Measurements from ENCODE around the gene PWWP2A.
"Not testable (repeated sequence)": the region's sequence is repeated elsewhere in the genome, so short reads cannot be mapped to it uniquely, and the experiment has no call there.

The PWWP2A gene

GRCh38 chr5:160081495-160081894, 37.8 kb downstream of the PWWP2A start:
- DNase-seq (ENCODE audit: low read depth in 2 of 3, low spot score in 2 of 3) = no peak

- no peak for DNase-seq (ENCODE audit: low read depth in 2 of 3, low spot score in 2 of 3)
Measured at GRCh38 chr5:160079753-160080152, 39.5 kb downstream of the PWWP2A start.

GRCh38 chr5:160076997-160077396, 42.3 kb downstream of the PWWP2A start:
- DNase-seq (ENCODE audit: low read depth in 2 of 3, low spot score in 2 of 3) = no peak

GRCh38 chr5:160075073-160075472, 44.2 kb downstream of the PWWP2A start:
- DNase-seq (ENCODE audit: low read depth in 2 of 3, low spot score in 2 of 3) = no peak

- DNase-seq (ENCODE audit: low read depth in 2 of 3, low spot score in 2 of 3) = no peak
Measured at GRCh38 chr5:160071916-160072315, 47.3 kb downstream of the PWWP2A start.

- DNase-seq (ENCODE audit: low read depth in 2 of 3, low spot score in 2 of 3) = no peak
Measured at GRCh38 chr5:160071516-160071915, 47.7 kb downstream of the PWWP2A start.

GRCh38 chr5:160069120-160069519, 50.1 kb downstream of the PWWP2A start:
- DNase-seq (ENCODE audit: low read depth in 2 of 3, low spot score in 2 of 3) = not testable (repeated sequence)

GRCh38 chr5:160064995-160065614, 54.1 kb downstream of the PWWP2A start:
- no peak for DNase-seq (ENCODE audit: low read depth in 2 of 3, low spot score in 2 of 3)

GRCh38 chr5:160064417-160064810, 54.8 kb downstream of the PWWP2A start:
- DNase-seq (ENCODE audit: low read depth in 2 of 3, low spot score in 2 of 3) = no peak

GRCh38 chr5:160061770-160062169, 57.5 kb downstream of the PWWP2A start:
- no peak for DNase-seq (ENCODE audit: low read depth in 2 of 3, low spot score in 2 of 3)

GRCh38 chr5:160060001-160060400, 59.2 kb downstream of the PWWP2A start:
- DNase-seq (ENCODE audit: low read depth in 2 of 3, low spot score in 2 of 3) = no peak

- DNase-seq (ENCODE audit: low read depth in 2 of 3, low spot score in 2 of 3) = no peak
Measured at GRCh38 chr5:160057256-160057655, 62.0 kb downstream of the PWWP2A start.

- DNase-seq (ENCODE audit: low read depth in 2 of 3, low spot score in 2 of 3) = no peak
Measured at GRCh38 chr5:160054831-160055230, 64.4 kb downstream of the PWWP2A start.

- no peak for DNase-seq (ENCODE audit: low read depth in 2 of 3, low spot score in 2 of 3)
Measured at GRCh38 chr5:160054047-160054446, 65.2 kb downstream of the PWWP2A start.

- no peak for DNase-seq (ENCODE audit: low read depth in 2 of 3, low spot score in 2 of 3)
Measured at GRCh38 chr5:160049099-160049498, 70.2 kb downstream of the PWWP2A start.

- no peak for DNase-seq (ENCODE audit: low read depth in 2 of 3, low spot score in 2 of 3)
Measured at GRCh38 chr5:160048131-160048530, 71.1 kb downstream of the PWWP2A start.

GRCh38 chr5:160047423-160047822, 71.8 kb downstream of the PWWP2A start:
- DNase-seq (ENCODE audit: low read depth in 2 of 3, low spot score in 2 of 3) = no peak

GRCh38 chr5:160044967-160045366, 74.3 kb downstream of the PWWP2A start:
- no peak for DNase-seq (ENCODE audit: low read depth in 2 of 3, low spot score in 2 of 3)

GRCh38 chr5:160044391-160044804, 74.9 kb downstream of the PWWP2A start:
- no peak for DNase-seq (ENCODE audit: low read depth in 2 of 3, low spot score in 2 of 3)

GRCh38 chr5:160042671-160043070, 76.6 kb downstream of the PWWP2A start:
- DNase-seq (ENCODE audit: low read depth in 2 of 3, low spot score in 2 of 3) = no peak
